Cerebellar cortex (tissue), 1 donor: ENCODE results near the gene UBTD2.
"Not testable (repeated sequence)": the region's sequence is repeated elsewhere in the genome, so short reads cannot be mapped to it uniquely, and the experiment has no call there.

Experiments
- DNase-seq: peaks from one replicate; pipeline ENCODE4 v3.0.0-alpha.2; 2015; ENCODE audit warnings: low spot score

Gene UBTD2

GRCh38 chr5:172251419-172251818 is 32.1 kb downstream of the UBTD2 start:
- DNase-seq: no peak

- no peak for DNase-seq
Measured at GRCh38 chr5:172248637-172249036, 34.9 kb downstream of the UBTD2 start.

GRCh38 chr5:172245703-172246125 is 37.9 kb downstream of the UBTD2 start:
- DNase-seq: no peak

- DNase-seq: peak; percentile 85
Measured at GRCh38 chr5:172245046-172245445, 38.5 kb downstream of the UBTD2 start.

GRCh38 chr5:172243302-172243701 is 40.3 kb downstream of the UBTD2 start:
- no peak for DNase-seq

GRCh38 chr5:172238334-172238733 is 45.2 kb downstream of the UBTD2 start:
- no peak for DNase-seq

- DNase-seq: peak; percentile 48
Measured at GRCh38 chr5:172235827-172236736, 47.5 kb downstream of the UBTD2 start.

GRCh38 chr5:172235132-172235780 is 48.3 kb downstream of the UBTD2 start:
- no peak for DNase-seq

GRCh38 chr5:172234031-172234430 is 49.5 kb downstream of the UBTD2 start:
- DNase-seq: peak; percentile 70

- DNase-seq: no peak
Measured at GRCh38 chr5:172229904-172230303, 53.7 kb downstream of the UBTD2 start.

GRCh38 chr5:172224996-172225395 is 58.6 kb downstream of the UBTD2 start:
- DNase-seq: peak; percentile 98

- DNase-seq: no peak
Measured at GRCh38 chr5:172223901-172224873, 59.4 kb downstream of the UBTD2 start.

GRCh38 chr5:172219296-172219695 is 64.3 kb downstream of the UBTD2 start:
- DNase-seq: no peak

GRCh38 chr5:172216345-172216744 is 67.2 kb downstream of the UBTD2 start:
- DNase-seq: no peak

GRCh38 chr5:172213126-172213525 is 70.4 kb downstream of the UBTD2 start:
- peak; percentile 69 for DNase-seq

GRCh38 chr5:172211676-172212075 is 71.9 kb downstream of the UBTD2 start:
- peak; percentile 67 for DNase-seq

GRCh38 chr5:172209714-172210113 is 73.8 kb downstream of the UBTD2 start:
- no peak for DNase-seq

- no peak for DNase-seq
Measured at GRCh38 chr5:172207511-172207910, 76.1 kb downstream of the UBTD2 start.

- not testable (repeated sequence) for DNase-seq
Measured at GRCh38 chr5:172205984-172206383, 77.6 kb downstream of the UBTD2 start.

GRCh38 chr5:172200476-172200875 is 83.1 kb downstream of the UBTD2 start:
- no peak for DNase-seq

GRCh38 chr5:172199446-172199845 is 84.1 kb downstream of the UBTD2 start:
- no peak for DNase-seq

GRCh38 chr5:172197775-172198174 is 85.8 kb downstream of the UBTD2 start:
- DNase-seq: not testable (repeated sequence)
